ENCODE results near the gene COX7A2.
A peak's percentile ranks its signal among the peaks of the same experiment; 100 is the strongest.

COX7A2 gene

GRCh38 chr6:75283907-75284631 lies 40.5 kb upstream of the COX7A2 start:
- H3K36me3 ChIP-seq (ENCODE audit: control insufficient read depth, insufficient read depth, low read length): no peaks in the 10 kb centered on the region
- no peaks in the 10 kb centered on the region for H3K27me3 ChIP-seq (replicated peaks; ENCODE audit: control insufficient read depth, insufficient read depth, low read length, poor library complexity, severe bottlenecking)
- peak overlapping the region; percentile 83 for H3K4me3 ChIP-seq (ENCODE audit: insufficient read depth, low read depth, low read length, poor library complexity, severe bottlenecking)
- peak overlapping the region; percentile 86 for H3K27ac ChIP-seq (ENCODE audit: insufficient read depth, low read length, poor library complexity, severe bottlenecking)
- peaks cover 13% of the 10 kb centered on the region for H3K4me1 ChIP-seq (ENCODE audit: control insufficient read depth, insufficient read depth, low read length, poor library complexity, severe bottlenecking)
- DNase-seq: peak in 1 of 3 donors; percentile 2
- no peaks in the 10 kb centered on the region for H3K9me3 ChIP-seq (ENCODE audit: control insufficient read depth, low read length)

GRCh38 chr6:75282706-75283105 lies 39.1 kb upstream of the COX7A2 start:
- Histone ChIP-seq H3K4me1 (ENCODE audit: control insufficient read depth, insufficient read depth, low read length, poor library complexity, severe bottlenecking) (peaks cover 16% of the 10 kb centered on the region), H3K4me3 (ENCODE audit: insufficient read depth, low read depth, low read length, poor library complexity, severe bottlenecking) (no peak overlapping the region), H3K27ac (ENCODE audit: insufficient read depth, low read length, poor library complexity, severe bottlenecking) (no peak overlapping the region), H3K27me3 (replicated peaks; ENCODE audit: control insufficient read depth, insufficient read depth, low read length, poor library complexity, severe bottlenecking) (no peaks in the 10 kb centered on the region), H3K9me3 (ENCODE audit: control insufficient read depth, low read length) (no peaks in the 10 kb centered on the region), H3K36me3 (ENCODE audit: control insufficient read depth, insufficient read depth, low read length) (no peaks in the 10 kb centered on the region)
- DNase-seq: no peak

- Histone ChIP-seq H3K4me3 (ENCODE audit: insufficient read depth, low read depth, low read length, poor library complexity, severe bottlenecking) (no peak overlapping the region), H3K4me1 (ENCODE audit: control insufficient read depth, insufficient read depth, low read length, poor library complexity, severe bottlenecking) (peaks cover 21% of the 10 kb centered on the region), H3K27me3 (replicated peaks; ENCODE audit: control insufficient read depth, insufficient read depth, low read length, poor library complexity, severe bottlenecking) (no peaks in the 10 kb centered on the region), H3K27ac (ENCODE audit: insufficient read depth, low read length, poor library complexity, severe bottlenecking) (no peak overlapping the region), H3K9me3 (ENCODE audit: control insufficient read depth, low read length) (no peaks in the 10 kb centered on the region), H3K36me3 (ENCODE audit: control insufficient read depth, insufficient read depth, low read length) (no peaks in the 10 kb centered on the region)
- no peak for DNase-seq
These were observed 38.1 kb upstream of the COX7A2 start for GRCh38 chr6:75281653-75282052.

GRCh38 chr6:75280131-75280855 lies 36.7 kb upstream of the COX7A2 start:
- H3K27me3 ChIP-seq (replicated peaks; ENCODE audit: control insufficient read depth, insufficient read depth, low read length, poor library complexity, severe bottlenecking): no peaks in the 10 kb centered on the region
- H3K36me3 ChIP-seq (ENCODE audit: control insufficient read depth, insufficient read depth, low read length): no peaks in the 10 kb centered on the region
- H3K4me1 ChIP-seq (ENCODE audit: control insufficient read depth, insufficient read depth, low read length, poor library complexity, severe bottlenecking): peaks cover 14% of the 10 kb centered on the region
- H3K9me3 ChIP-seq (ENCODE audit: control insufficient read depth, low read length): no peaks in the 10 kb centered on the region
- no peak for DNase-seq
- no peak overlapping the region for H3K27ac ChIP-seq (ENCODE audit: insufficient read depth, low read length, poor library complexity, severe bottlenecking)
- no peak overlapping the region for H3K4me3 ChIP-seq (ENCODE audit: insufficient read depth, low read depth, low read length, poor library complexity, severe bottlenecking)

- Histone ChIP-seq H3K4me3 (ENCODE audit: insufficient read depth, low read depth, low read length, poor library complexity, severe bottlenecking) (no peak overlapping the region), H3K9me3 (ENCODE audit: control insufficient read depth, low read length) (no peaks in the 10 kb centered on the region), H3K27me3 (replicated peaks; ENCODE audit: control insufficient read depth, insufficient read depth, low read length, poor library complexity, severe bottlenecking) (no peaks in the 10 kb centered on the region), H3K4me1 (ENCODE audit: control insufficient read depth, insufficient read depth, low read length, poor library complexity, severe bottlenecking) (peaks cover 14% of the 10 kb centered on the region), H3K27ac (ENCODE audit: insufficient read depth, low read length, poor library complexity, severe bottlenecking) (no peak overlapping the region), H3K36me3 (ENCODE audit: control insufficient read depth, insufficient read depth, low read length) (no peaks in the 10 kb centered on the region)
- no peak for DNase-seq
These were observed 35.8 kb upstream of the COX7A2 start for GRCh38 chr6:75279418-75279817.

GRCh38 chr6:75278474-75279077 lies 35.0 kb upstream of the COX7A2 start:
- no peaks in the 10 kb centered on the region for H3K9me3 ChIP-seq (ENCODE audit: control insufficient read depth, low read length)
- no peak overlapping the region for H3K27ac ChIP-seq (ENCODE audit: insufficient read depth, low read length, poor library complexity, severe bottlenecking)
- DNase-seq: no peak
- H3K4me3 ChIP-seq (ENCODE audit: insufficient read depth, low read depth, low read length, poor library complexity, severe bottlenecking): no peak overlapping the region
- no peaks in the 10 kb centered on the region for H3K36me3 ChIP-seq (ENCODE audit: control insufficient read depth, insufficient read depth, low read length)
- H3K27me3 ChIP-seq (replicated peaks; ENCODE audit: control insufficient read depth, insufficient read depth, low read length, poor library complexity, severe bottlenecking): no peaks in the 10 kb centered on the region
- H3K4me1 ChIP-seq (ENCODE audit: control insufficient read depth, insufficient read depth, low read length, poor library complexity, severe bottlenecking): peaks cover 14% of the 10 kb centered on the region

- Histone ChIP-seq H3K27me3 (replicated peaks; ENCODE audit: control insufficient read depth, insufficient read depth, low read length, poor library complexity, severe bottlenecking) (no peaks in the 10 kb centered on the region), H3K27ac (ENCODE audit: insufficient read depth, low read length, poor library complexity, severe bottlenecking) (no peak overlapping the region), H3K36me3 (ENCODE audit: control insufficient read depth, insufficient read depth, low read length) (no peaks in the 10 kb centered on the region), H3K9me3 (ENCODE audit: control insufficient read depth, low read length) (no peaks in the 10 kb centered on the region), H3K4me1 (ENCODE audit: control insufficient read depth, insufficient read depth, low read length, poor library complexity, severe bottlenecking) (peaks cover 8% of the 10 kb centered on the region), H3K4me3 (ENCODE audit: insufficient read depth, low read depth, low read length, poor library complexity, severe bottlenecking) (no peak overlapping the region)
- DNase-seq: no peak
These were observed 31.5 kb upstream of the COX7A2 start for GRCh38 chr6:75275067-75275466.

- no peaks in the 10 kb centered on the region for H3K27me3 ChIP-seq (replicated peaks; ENCODE audit: control insufficient read depth, insufficient read depth, low read length, poor library complexity, severe bottlenecking)
- DNase-seq: no peak
- no peaks in the 10 kb centered on the region for H3K9me3 ChIP-seq (ENCODE audit: control insufficient read depth, low read length)
- H3K4me1 ChIP-seq (ENCODE audit: control insufficient read depth, insufficient read depth, low read length, poor library complexity, severe bottlenecking): peaks cover 5% of the 10 kb centered on the region
- H3K27ac ChIP-seq (ENCODE audit: insufficient read depth, low read length, poor library complexity, severe bottlenecking): no peak overlapping the region
- H3K4me3 ChIP-seq (ENCODE audit: insufficient read depth, low read depth, low read length, poor library complexity, severe bottlenecking): no peak overlapping the region
- no peaks in the 10 kb centered on the region for H3K36me3 ChIP-seq (ENCODE audit: control insufficient read depth, insufficient read depth, low read length)
These were observed 29.4 kb upstream of the COX7A2 start for GRCh38 chr6:75273009-75273408.

- DNase-seq: no peak
- Histone ChIP-seq H3K27ac (ENCODE audit: insufficient read depth, low read length, poor library complexity, severe bottlenecking) (no peak overlapping the region), H3K4me1 (ENCODE audit: control insufficient read depth, insufficient read depth, low read length, poor library complexity, severe bottlenecking) (peaks cover under 1% of the 10 kb centered on the region), H3K36me3 (ENCODE audit: control insufficient read depth, insufficient read depth, low read length) (no peaks in the 10 kb centered on the region), H3K9me3 (ENCODE audit: control insufficient read depth, low read length) (no peaks in the 10 kb centered on the region), H3K4me3 (ENCODE audit: insufficient read depth, low read depth, low read length, poor library complexity, severe bottlenecking) (no peak overlapping the region), H3K27me3 (replicated peaks; ENCODE audit: control insufficient read depth, insufficient read depth, low read length, poor library complexity, severe bottlenecking) (no peaks in the 10 kb centered on the region)
These were observed 28.7 kb upstream of the COX7A2 start for GRCh38 chr6:75272145-75272840.

Data from effector memory CD4-positive, alpha-beta T cell (primary cell).